Mesenchymal stem cell (in vitro differentiated cells and primary cell): ENCODE results near the gene RFXAP.

Experiments used
- DNase-seq: peaks from one replicate; pipeline ENCODE4 v3.0.0-alpha.2; 2013
- H2AFZ ChIP-seq: one replicate; pipeline ENCODE4 v1.6.1; 2013; ENCODE audit warnings: low read depth, mild to moderate bottlenecking, control low read depth, inconsistent platforms, low read length, moderate library complexity
- H2AK5ac ChIP-seq: 2 replicates; pipeline ENCODE4 v1.6.1; 2013; ENCODE audit warnings: low read length, moderate library complexity, mild to moderate bottlenecking, inconsistent platforms; ENCODE audit not compliant: severe bottlenecking
- H2BK120ac ChIP-seq: one replicate; pipeline ENCODE4 v1.6.1; 2013; ENCODE audit warnings: low read depth, mild to moderate bottlenecking, inconsistent platforms, low read length, moderate library complexity
- H2BK12ac ChIP-seq, 2 experiments: one replicate each; pipeline ENCODE4 v1.6.1; 2013; ENCODE audit warnings: inconsistent platforms in 2 of 2, low read length in 2 of 2, mild to moderate bottlenecking in 2 of 2, moderate library complexity in 2 of 2, control low read depth in 1 of 2
- H2BK15ac ChIP-seq: one replicate; pipeline ENCODE4 v1.6.1; 2013; ENCODE audit warnings: mild to moderate bottlenecking, low read depth, inconsistent platforms; ENCODE audit not compliant: poor library complexity, severe bottlenecking
- H2BK5ac ChIP-seq: 2 replicates; pipeline ENCODE4 v1.6.1; 2013; ENCODE audit warnings: low read depth, mild to moderate bottlenecking, low read length, control low read depth, inconsistent platforms; ENCODE audit not compliant: poor library complexity, severe bottlenecking
- H3K14ac ChIP-seq, 2 experiments: one replicate each; pipeline ENCODE4 v1.6.1; 2013; ENCODE audit warnings: inconsistent platforms in 2 of 2, low read length in 2 of 2, control low read depth in 1 of 2, mild to moderate bottlenecking in 1 of 2, moderate library complexity in 1 of 2
- H3K18ac ChIP-seq, 2 experiments: one replicate each; pipeline ENCODE4 v1.6.1; 2013; ENCODE audit warnings: inconsistent platforms in 2 of 2, low read length in 2 of 2, control low read depth in 1 of 2, low read depth in 1 of 2, mild to moderate bottlenecking in 1 of 2
- H3K23ac ChIP-seq, 2 experiments: one replicate each; pipeline ENCODE4 v1.6.1; 2013; ENCODE audit warnings: inconsistent platforms in 2 of 2, low read length in 2 of 2, mild to moderate bottlenecking in 2 of 2, moderate library complexity in 2 of 2, control low read depth in 1 of 2
- H3K27ac ChIP-seq: 2 replicates; pipeline ENCODE4 v1.5.1; 2013; ENCODE audit warnings: mild to moderate bottlenecking, moderate library complexity, low read length, control low read depth, inconsistent platforms; ENCODE audit not compliant: poor library complexity, severe bottlenecking
- H3K27me3 ChIP-seq, 2 experiments: 2 replicates each; pipeline versions ENCODE4 v1.6.1 to v1.7.0; 2013; ENCODE audit warnings: low read length in 2 of 2, mild to moderate bottlenecking in 2 of 2, moderate library complexity in 2 of 2, control low read depth in 1 of 2, inconsistent platforms in 1 of 2; ENCODE audit not compliant: control insufficient read depth in 1 of 2, insufficient read depth in 1 of 2
- H3K36me3 ChIP-seq, 2 experiments: 2 replicates each; pipeline versions ENCODE4 v1.6.1 to v1.7.0; 2013; ENCODE audit warnings: low read length in 2 of 2, control low read depth in 1 of 2, inconsistent platforms in 1 of 2, low read depth in 1 of 2, mild to moderate bottlenecking in 1 of 2; ENCODE audit not compliant: insufficient read depth in 2 of 2, control insufficient read depth in 1 of 2
- H3K4ac ChIP-seq, 2 experiments: one replicate each; pipeline ENCODE4 v1.6.1; 2013; ENCODE audit warnings: inconsistent platforms in 2 of 2, low read length in 2 of 2, mild to moderate bottlenecking in 2 of 2, moderate library complexity in 2 of 2, control low read depth in 1 of 2, low read depth in 1 of 2
- H3K4me1 ChIP-seq: 2 replicates; pipeline ENCODE4 v1.6.1; 2013; ENCODE audit warnings: low read depth, low read length, control low read depth; ENCODE audit not compliant: control insufficient read depth, insufficient read depth
- H3K4me2 ChIP-seq: 2 replicates; pipeline ENCODE4 v1.6.1; 2013; ENCODE audit warnings: low read length, mild to moderate bottlenecking, inconsistent platforms; ENCODE audit not compliant: poor library complexity, severe bottlenecking
- H3K4me3 ChIP-seq, 2 experiments: 2 replicates each; pipeline versions ENCODE4 v1.5.1 to v1.7.0; 2013; ENCODE audit warnings: low read length in 2 of 2, mild to moderate bottlenecking in 2 of 2, control low read depth in 1 of 2, low read depth in 1 of 2; ENCODE audit not compliant: insufficient read depth in 1 of 2
- H3K79me1 ChIP-seq: replicated peaks from 2 replicates; pipeline ENCODE4 v1.6.1; 2013; ENCODE audit warnings: mild to moderate bottlenecking, control low read depth, low read length, inconsistent platforms; ENCODE audit not compliant: poor library complexity, severe bottlenecking
- H3K9ac ChIP-seq: 2 replicates; pipeline ENCODE4 v1.7.0; 2013; ENCODE audit warnings: mild to moderate bottlenecking, low read length, moderate library complexity
- H3K9me3 ChIP-seq: 2 replicates; pipeline ENCODE4 v1.7.0; 2013; ENCODE audit warnings: mild to moderate bottlenecking, low read length; ENCODE audit not compliant: control insufficient read depth
- H4K8ac ChIP-seq: one replicate; pipeline ENCODE4 v1.6.1; 2013; ENCODE audit warnings: inconsistent platforms, mild to moderate bottlenecking, low read length, moderate library complexity
- H4K91ac ChIP-seq: one replicate; pipeline ENCODE4 v1.6.1; 2013; ENCODE audit warnings: mild to moderate bottlenecking, low read length, inconsistent platforms
- WGBS: methylation state at CpG from one replicate; pipeline ENCODE4 v1.1.7; 2013; ENCODE audit warnings: mixed read lengths; 5-methylcytosine and 5-hydroxymethylcytosine counted together

The RFXAP gene

GRCh38 chr13:36859259-36859658 lies 40.2 kb downstream of the RFXAP start:
- Histone ChIP-seq H3K23ac (no peak overlapping the region), H3K4me3 (no peak overlapping the region), H2BK120ac (no peak overlapping the region), H3K27ac (no peak overlapping the region), H3K9ac (no peak overlapping the region), H4K91ac (no peak overlapping the region), H3K36me3 (no peaks in the 10 kb centered on the region), H3K18ac (no peak overlapping the region), H3K14ac (no peak overlapping the region), H2BK15ac (no peak overlapping the region), H4K8ac (no peak overlapping the region), H3K79me1 (no peaks in the 10 kb centered on the region), H2AFZ (no peak overlapping the region), H3K4me2 (no peak overlapping the region), H2BK12ac (no peak overlapping the region), H3K4me1 (no peaks in the 10 kb centered on the region), H2BK5ac (no peak overlapping the region), H3K9me3 (no peaks in the 10 kb centered on the region), H3K27me3 (no peaks in the 10 kb centered on the region), H2AK5ac (no peak overlapping the region), H3K4ac (no peak overlapping the region)
- 99% methylated on average over 4 of the region's 4 CpGs for WGBS
- DNase-seq, result no peak

- no peak overlapping the region for H2BK5ac ChIP-seq
- H3K4me1 ChIP-seq, result no peaks in the 10 kb centered on the region
- no peak overlapping the region for H3K18ac ChIP-seq
- no peak overlapping the region for H3K4me3 ChIP-seq
- no peak overlapping the region for H4K8ac ChIP-seq
- H2AK5ac ChIP-seq, result no peak overlapping the region
- H3K27me3 ChIP-seq, result no peaks in the 10 kb centered on the region
- no peak overlapping the region for H2AFZ ChIP-seq
- H3K79me1 ChIP-seq, result no peaks in the 10 kb centered on the region
- no peak overlapping the region for H2BK15ac ChIP-seq
- no peak overlapping the region for H3K14ac ChIP-seq
- no peaks in the 10 kb centered on the region for H3K9me3 ChIP-seq
- no peak overlapping the region for H3K23ac ChIP-seq
- H3K27ac ChIP-seq, result no peak overlapping the region
- H3K36me3 ChIP-seq, result peaks cover 0 to 3% of the 10 kb centered on the region in 2 experiments
- H3K4ac ChIP-seq, result no peak overlapping the region
- no peak overlapping the region for H2BK12ac ChIP-seq
- WGBS, result 85% methylated on average over 5 of the region's 6 CpGs
- H3K4me2 ChIP-seq, result no peak overlapping the region
- no peak overlapping the region for H4K91ac ChIP-seq
- H3K9ac ChIP-seq, result no peak overlapping the region
- no peak overlapping the region for H2BK120ac ChIP-seq
- DNase-seq, result no peak
Observed at GRCh38 chr13:36862002-36862685, 43.1 kb downstream of the RFXAP start.

- H2BK5ac ChIP-seq, result no peak overlapping the region
- no peak overlapping the region for H3K23ac ChIP-seq
- H3K4me2 ChIP-seq, result no peak overlapping the region
- DNase-seq, result no peak
- H2BK12ac ChIP-seq, result no peak overlapping the region
- H4K91ac ChIP-seq, result no peak overlapping the region
- no peaks in the 10 kb centered on the region for H3K4me1 ChIP-seq
- H2AK5ac ChIP-seq, result no peak overlapping the region
- H3K9me3 ChIP-seq, result no peaks in the 10 kb centered on the region
- no peak overlapping the region for H2BK120ac ChIP-seq
- WGBS, result 96% methylated on average over 7 of the region's 7 CpGs
- H3K18ac ChIP-seq, result no peak overlapping the region
- H2AFZ ChIP-seq, result no peak overlapping the region
- H3K27ac ChIP-seq, result no peak overlapping the region
- no peak overlapping the region for H4K8ac ChIP-seq
- H3K27me3 ChIP-seq, result no peaks in the 10 kb centered on the region
- no peak overlapping the region for H3K14ac ChIP-seq
- H2BK15ac ChIP-seq, result no peak overlapping the region
- H3K79me1 ChIP-seq, result no peaks in the 10 kb centered on the region
- no peak overlapping the region for H3K4me3 ChIP-seq
- H3K9ac ChIP-seq, result no peak overlapping the region
- H3K36me3 ChIP-seq, result peaks cover 0 to 3% of the 10 kb centered on the region in 2 experiments
- no peak overlapping the region for H3K4ac ChIP-seq
Observed at GRCh38 chr13:36862722-36863121, 43.7 kb downstream of the RFXAP start.

GRCh38 chr13:36865265-36865664 lies 46.2 kb downstream of the RFXAP start:
- Histone ChIP-seq H3K4me1 (no peaks in the 10 kb centered on the region), H3K36me3 (peaks cover 0 to 3% of the 10 kb centered on the region in 2 experiments), H3K4me3 (no peak overlapping the region), H2AFZ (no peak overlapping the region), H4K91ac (no peak overlapping the region), H2BK15ac (no peak overlapping the region), H2BK120ac (no peak overlapping the region), H3K18ac (no peak overlapping the region), H3K27ac (no peak overlapping the region), H4K8ac (no peak overlapping the region), H3K14ac (no peak overlapping the region), H3K27me3 (no peaks in the 10 kb centered on the region), H3K4me2 (no peak overlapping the region), H2BK5ac (no peak overlapping the region), H3K9me3 (no peaks in the 10 kb centered on the region), H3K23ac (no peak overlapping the region), H3K79me1 (no peaks in the 10 kb centered on the region), H3K9ac (no peak overlapping the region), H2BK12ac (no peak overlapping the region), H2AK5ac (no peak overlapping the region), H3K4ac (no peak overlapping the region)
- DNase-seq, result no peak
- WGBS, result 93% methylated on average over 4 of the region's 5 CpGs
